AG09319 (cell line): ENCODE results near the gene TTC28.

ENCODE experiments used
- DNase-seq: peaks from one replicate; pipeline ENCODE4 v3.0.0-alpha.2; 2010; ENCODE audit warnings: low read depth; ENCODE audit errors: extremely low read depth
- TF ChIP-seq, protein P1 (sequence below): IDR thresholded peaks from 2 replicates; pipeline ENCODE4 v1.5.1; 2011; ENCODE audit warnings: low read depth, mild to moderate bottlenecking, inconsistent platforms, low read length, moderate library complexity

Gene TTC28

DNA sequence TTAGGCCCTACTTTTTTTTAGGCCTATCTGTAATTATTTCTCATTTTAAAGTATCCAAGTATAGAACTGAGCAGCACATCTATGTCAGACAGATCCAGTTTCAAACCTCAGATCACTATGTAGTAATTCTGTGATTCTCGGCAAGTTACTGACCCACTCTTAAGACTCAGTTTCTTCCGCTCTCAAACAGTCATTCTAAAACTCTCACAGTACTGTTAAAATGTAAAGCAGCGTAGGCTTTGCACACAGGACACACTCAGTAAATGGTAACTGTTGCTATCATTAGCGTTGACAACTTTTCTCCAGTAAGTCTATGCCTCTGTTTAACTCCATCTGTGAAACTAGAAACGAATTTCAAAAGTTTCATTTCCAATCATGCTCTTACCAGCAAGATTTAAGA lies 277.1 kb downstream of the TTC28 start:
- TF ChIP-seq, protein P1, sequence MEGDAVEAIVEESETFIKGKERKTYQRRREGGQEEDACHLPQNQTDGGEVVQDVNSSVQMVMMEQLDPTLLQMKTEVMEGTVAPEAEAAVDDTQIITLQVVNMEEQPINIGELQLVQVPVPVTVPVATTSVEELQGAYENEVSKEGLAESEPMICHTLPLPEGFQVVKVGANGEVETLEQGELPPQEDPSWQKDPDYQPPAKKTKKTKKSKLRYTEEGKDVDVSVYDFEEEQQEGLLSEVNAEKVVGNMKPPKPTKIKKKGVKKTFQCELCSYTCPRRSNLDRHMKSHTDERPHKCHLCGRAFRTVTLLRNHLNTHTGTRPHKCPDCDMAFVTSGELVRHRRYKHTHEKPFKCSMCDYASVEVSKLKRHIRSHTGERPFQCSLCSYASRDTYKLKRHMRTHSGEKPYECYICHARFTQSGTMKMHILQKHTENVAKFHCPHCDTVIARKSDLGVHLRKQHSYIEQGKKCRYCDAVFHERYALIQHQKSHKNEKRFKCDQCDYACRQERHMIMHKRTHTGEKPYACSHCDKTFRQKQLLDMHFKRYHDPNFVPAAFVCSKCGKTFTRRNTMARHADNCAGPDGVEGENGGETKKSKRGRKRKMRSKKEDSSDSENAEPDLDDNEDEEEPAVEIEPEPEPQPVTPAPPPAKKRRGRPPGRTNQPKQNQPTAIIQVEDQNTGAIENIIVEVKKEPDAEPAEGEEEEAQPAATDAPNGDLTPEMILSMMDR, result no peak
- DNase-seq, result no peak

DNA sequence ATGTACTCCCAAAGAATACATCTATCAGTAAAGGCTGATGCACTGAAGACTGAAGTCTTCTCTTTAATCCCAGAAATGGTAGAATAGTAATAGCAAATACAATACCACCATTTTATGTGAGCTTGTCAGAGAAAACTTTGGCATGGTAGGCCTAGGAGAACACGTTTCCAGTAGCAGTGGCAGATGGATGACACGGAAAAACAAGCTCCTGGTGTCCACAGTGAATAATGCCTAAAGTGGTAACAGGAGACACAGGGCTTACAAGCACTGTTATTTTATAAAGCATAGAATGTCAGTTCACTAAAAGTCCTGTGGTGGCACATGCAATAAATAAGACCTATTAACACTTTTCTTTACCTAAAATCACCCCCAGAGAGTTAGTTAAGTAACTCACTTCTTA lies 277.6 kb downstream of the TTC28 start:
- TF ChIP-seq, protein P1, result no peak
- no peak for DNase-seq

DNA sequence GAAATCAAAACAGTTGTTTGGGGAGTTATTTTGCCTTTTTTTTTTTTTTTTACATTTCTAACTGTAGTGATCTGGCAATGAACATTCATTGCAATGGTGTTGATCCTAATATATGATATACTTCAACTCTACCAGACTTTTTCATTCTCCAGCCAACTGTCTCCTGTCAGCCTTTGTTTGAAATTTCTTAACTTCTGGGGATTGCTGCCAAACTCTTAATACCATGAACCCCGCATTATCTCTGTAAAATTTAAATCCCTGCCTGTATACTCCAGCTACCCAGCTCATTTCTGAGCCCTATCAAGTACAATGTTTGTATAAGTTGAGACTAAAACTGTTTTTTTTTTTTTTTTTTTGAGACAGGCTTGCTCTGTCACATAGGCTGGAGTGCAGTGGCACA lies 280.7 kb downstream of the TTC28 start:
- TF ChIP-seq, protein P1, result no peak
- DNase-seq, result no peak

DNA sequence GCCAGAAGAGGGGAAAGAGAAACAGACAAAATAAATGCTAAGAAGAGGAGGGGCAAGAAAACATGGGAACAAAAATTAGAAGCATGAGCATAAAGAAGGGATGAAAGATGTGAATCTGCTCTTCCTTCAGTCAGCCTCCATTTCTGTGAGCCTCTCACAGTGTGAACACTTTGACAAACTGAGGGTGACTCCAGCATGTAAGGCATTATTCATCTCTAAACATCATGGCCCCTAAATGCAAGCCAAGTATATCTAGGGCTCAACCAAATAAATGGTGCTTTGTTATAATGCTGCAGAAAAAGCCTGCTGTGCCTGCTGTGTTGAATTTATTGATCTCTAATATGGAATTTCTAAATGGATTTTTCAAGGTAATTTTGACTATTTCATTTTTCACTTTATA lies 281.3 kb downstream of the TTC28 start:
- DNase-seq, result no peak
- TF ChIP-seq, protein P1, result no peak

DNA sequence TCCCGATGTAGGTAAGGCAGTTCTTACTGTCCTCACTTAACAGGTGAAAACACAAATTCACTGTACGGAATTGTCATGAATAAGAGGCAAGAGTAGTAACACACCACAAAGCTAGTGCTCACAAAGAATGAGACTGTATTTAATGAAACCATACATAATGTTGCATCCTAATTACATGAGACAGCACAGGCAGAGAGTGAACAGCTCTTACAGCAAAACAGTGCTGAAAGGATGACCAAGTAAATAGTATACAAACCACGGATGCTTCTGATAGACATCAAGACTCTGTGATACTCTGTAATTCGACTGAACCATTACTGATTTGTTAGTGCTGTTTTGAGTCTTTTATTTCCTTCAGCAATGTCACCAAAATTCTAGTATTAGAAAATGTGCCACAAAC lies 282.3 kb downstream of the TTC28 start:
- DNase-seq, result no peak
- TF ChIP-seq, protein P1, result no peak

DNA sequence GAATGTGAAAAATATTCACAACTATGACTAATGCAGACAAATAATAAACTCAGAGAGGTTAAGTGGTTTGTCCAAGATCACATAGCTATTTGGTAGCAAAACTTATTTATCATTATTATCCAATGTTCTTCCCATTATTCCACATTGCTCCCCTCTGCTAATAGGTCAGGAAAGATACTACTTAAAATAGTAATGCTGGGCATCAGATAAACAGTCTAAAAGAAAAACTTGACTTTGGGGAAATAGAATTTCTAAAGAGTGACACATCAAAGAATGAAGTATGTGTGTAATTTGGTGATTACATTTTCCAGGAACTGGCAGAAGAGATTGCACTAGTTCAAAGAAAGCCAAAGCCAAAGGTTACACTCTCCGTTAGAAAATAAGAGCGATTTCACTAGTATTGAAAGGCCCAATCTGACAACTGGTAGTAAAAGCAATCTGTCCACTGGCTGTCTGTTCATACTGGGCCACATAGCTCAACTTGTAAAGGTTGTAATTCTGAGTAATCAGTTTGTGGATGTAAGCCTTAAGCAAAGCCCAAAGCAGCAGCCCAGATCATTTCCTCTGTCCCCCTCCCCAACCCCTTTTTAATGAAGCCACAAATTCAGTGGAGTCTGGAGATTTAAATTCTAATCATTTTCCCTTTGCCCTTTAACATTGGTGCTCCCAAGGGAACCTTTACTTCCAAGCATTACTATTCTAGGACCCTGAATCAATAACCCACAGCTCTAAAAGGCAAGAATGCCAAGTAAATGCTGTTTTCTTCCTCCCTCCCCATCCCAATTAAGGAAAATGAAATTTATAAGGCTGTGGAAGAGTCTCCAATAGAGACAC lies 283.5 kb downstream of the TTC28 start:
- TF ChIP-seq, protein P1, result no peak
- no peak for DNase-seq

DNA sequence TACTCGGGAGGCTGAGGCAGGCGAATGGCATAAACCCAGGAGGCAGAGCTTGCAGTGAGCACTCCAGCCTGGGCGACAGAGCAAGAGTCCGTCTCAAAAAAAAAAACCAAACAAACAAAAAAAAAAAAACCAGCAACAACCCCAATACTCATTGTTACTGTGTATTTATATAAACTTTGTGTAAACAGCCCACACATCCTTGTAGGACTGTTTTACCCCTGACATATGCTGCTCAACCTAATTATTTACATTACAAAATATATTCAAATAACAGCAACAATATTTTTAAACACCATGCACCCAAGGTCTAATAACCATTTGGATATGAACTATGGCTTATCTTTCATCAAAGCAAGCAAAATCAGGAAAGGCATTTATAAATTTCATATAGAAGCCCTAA lies 284.1 kb downstream of the TTC28 start:
- DNase-seq, result no peak
- TF ChIP-seq, protein P1, result no peak
